Smooth muscle cell (in vitro differentiated cells): ENCODE data around the gene FBXL7. TPM values are rescaled to one million over a fixed set of nuclear protein-coding genes. Genes with fewer than 3 reads are reported as not detected.

Experiments
- DNase-seq: peaks from one replicate; lab custom pipeline; 2025; ENCODE audit not compliant: unreplicated experiment; lab: John Stamatoyannopoulos, UW
- H2AFZ ChIP-seq: fragments of 200-600 bp; sonication (generic); 2 replicates; pipeline ENCODE4 v1.6.0; 2016; ENCODE audit warnings: antibody characterized with exemption, low read depth, mild to moderate bottlenecking
- H3F3A ChIP-seq: fragments of 200-600 bp; sonication (generic); 2 replicates; pipeline ENCODE4 v1.6.0; 2017; ENCODE audit warnings: antibody characterized with exemption, low read depth
- H3K27ac ChIP-seq: fragments of 200-600 bp; sonication (generic); 2 replicates; pipeline ENCODE4 v1.5.1; 2016; ENCODE audit warnings: low read depth, mild to moderate bottlenecking
- H3K27me3 ChIP-seq: fragments of 200-600 bp; sonication (generic); 2 replicates; pipeline ENCODE4 v1.6.1; 2016; ENCODE audit warnings: low read depth, mild to moderate bottlenecking
- H3K36me3 ChIP-seq: fragments of 200-600 bp; sonication (generic); 2 replicates; pipeline ENCODE4 v1.5.1; 2016; ENCODE audit warnings: low read depth
- H3K4me1 ChIP-seq: fragments of 200-600 bp; sonication (generic); 2 replicates; pipeline ENCODE4 v1.5.1; 2016; ENCODE audit warnings: low read depth
- H3K4me2 ChIP-seq: fragments of 200-600 bp; sonication (generic); 2 replicates; pipeline ENCODE4 v1.6.0; 2016; ENCODE audit warnings: mild to moderate bottlenecking
- H3K4me3 ChIP-seq: fragments of 200-600 bp; sonication (generic); 2 replicates; pipeline ENCODE4 v1.5.1; 2016; ENCODE audit warnings: mild to moderate bottlenecking
- H3K79me2 ChIP-seq: fragments of 200-600 bp; sonication (generic); 2 replicates; pipeline ENCODE4 v1.6.0; 2016; ENCODE audit warnings: low read depth, mild to moderate bottlenecking
- H3K9ac ChIP-seq: fragments of 200-600 bp; sonication (generic); 2 replicates; pipeline ENCODE4 v1.6.0; 2016; ENCODE audit warnings: low read depth
- H3K9me3 ChIP-seq: fragments of 200-600 bp; sonication (generic); replicated peaks from 2 replicates; pipeline ENCODE4 v1.5.1; 2016; ENCODE audit warnings: low read depth
- H4K20me1 ChIP-seq: fragments of 200-600 bp; sonication (generic); 2 replicates; pipeline ENCODE4 v1.6.0; 2016; ENCODE audit warnings: low read depth
- WGBS: methylation state at CpG from one replicate; pipeline ENCODE4 v1.1.7; 2016; ENCODE audit warnings: low lambda C conversion rate; 5-methylcytosine and 5-hydroxymethylcytosine counted together
- microRNA counts: library from miRNA; unstranded; fragments of <30 nt; microRNA quantifications from one replicate; lab custom pipeline; 2016
- microRNA-seq: library from miRNA; unstranded; fragments of <30 nt; microRNA quantifications from one replicate; pipeline ENCODE4, GENCODE V29; 2016; ENCODE audit warnings: borderline number of aligned reads
- polyA plus RNA-seq: library from polyadenylated mRNA; unstranded; fragments of >200 nt; fragmentation: Nextera tagmentation; extraction: Ambion mirVana; gene quantifications from 2 replicates; pipeline ENCODE4 v1.2.1, GENCODE V29; 2016
- small RNA-seq: library from RNA; depleted of rRNA; stranded (forward); fragments of <200 nt; gene quantifications from one replicate; pipeline ENCODE3, GENCODE V24; 2014
- total RNA-seq: library from RNA; depleted of rRNA; stranded (reverse); fragments of >200 nt; gene quantifications from 2 replicates; pipeline ENCODE4 v1.2.3, GENCODE V29; 2014
- TF ChIP-seq, protein P1 (sequence below): fragments of 200-600 bp; sonication (generic); IDR thresholded peaks from 2 replicates; pipeline ENCODE4 v1.5.1; 2017; ENCODE audit warnings: borderline replicate concordance, mild to moderate bottlenecking, antibody characterized with exemption; ENCODE audit not compliant: insufficient read depth, poor library complexity, severe bottlenecking

FBXL7 gene
- total and polyA plus RNA-seq, 2 experiments from 2014 or later = 20.2 to 21.0 TPM

- no peak overlapping the region for H3K4me2 ChIP-seq
- no peaks in the 10 kb centered on the region for H3K36me3 ChIP-seq
- TF ChIP-seq, protein P1, sequence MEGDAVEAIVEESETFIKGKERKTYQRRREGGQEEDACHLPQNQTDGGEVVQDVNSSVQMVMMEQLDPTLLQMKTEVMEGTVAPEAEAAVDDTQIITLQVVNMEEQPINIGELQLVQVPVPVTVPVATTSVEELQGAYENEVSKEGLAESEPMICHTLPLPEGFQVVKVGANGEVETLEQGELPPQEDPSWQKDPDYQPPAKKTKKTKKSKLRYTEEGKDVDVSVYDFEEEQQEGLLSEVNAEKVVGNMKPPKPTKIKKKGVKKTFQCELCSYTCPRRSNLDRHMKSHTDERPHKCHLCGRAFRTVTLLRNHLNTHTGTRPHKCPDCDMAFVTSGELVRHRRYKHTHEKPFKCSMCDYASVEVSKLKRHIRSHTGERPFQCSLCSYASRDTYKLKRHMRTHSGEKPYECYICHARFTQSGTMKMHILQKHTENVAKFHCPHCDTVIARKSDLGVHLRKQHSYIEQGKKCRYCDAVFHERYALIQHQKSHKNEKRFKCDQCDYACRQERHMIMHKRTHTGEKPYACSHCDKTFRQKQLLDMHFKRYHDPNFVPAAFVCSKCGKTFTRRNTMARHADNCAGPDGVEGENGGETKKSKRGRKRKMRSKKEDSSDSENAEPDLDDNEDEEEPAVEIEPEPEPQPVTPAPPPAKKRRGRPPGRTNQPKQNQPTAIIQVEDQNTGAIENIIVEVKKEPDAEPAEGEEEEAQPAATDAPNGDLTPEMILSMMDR = no peak
- H3K4me3 ChIP-seq = no peak overlapping the region
- no peaks in the 10 kb centered on the region for H3F3A ChIP-seq
- H3K79me2 ChIP-seq = no peaks in the 10 kb centered on the region
- no peaks in the 10 kb centered on the region for H3K9me3 ChIP-seq
- H4K20me1 ChIP-seq = no peaks in the 10 kb centered on the region
- no peak for DNase-seq
- no peak overlapping the region for H3K9ac ChIP-seq
- no peak overlapping the region for H3K27ac ChIP-seq
- 87% methylated on average over 2 of the region's 2 CpGs for WGBS
- no peaks in the 10 kb centered on the region for H3K4me1 ChIP-seq
- no peak overlapping the region for H2AFZ ChIP-seq
- no peaks in the 10 kb centered on the region for H3K27me3 ChIP-seq
Measured at GRCh38 chr5:15980835-15981234, 480.9 kb downstream of the FBXL7 start.

GRCh38 chr5:15983392-15983791 is 483.4 kb downstream of the FBXL7 start:
- no peak overlapping the region for H3K27ac ChIP-seq
- H4K20me1 ChIP-seq = no peaks in the 10 kb centered on the region
- no peak overlapping the region for H3K4me3 ChIP-seq
- H3K9ac ChIP-seq = no peak overlapping the region
- no peak overlapping the region for H2AFZ ChIP-seq
- 81% methylated on average over 1 of the region's 1 CpG for WGBS
- H3K4me2 ChIP-seq = no peak overlapping the region
- no peaks in the 10 kb centered on the region for H3K27me3 ChIP-seq
- H3K4me1 ChIP-seq = no peaks in the 10 kb centered on the region
- H3F3A ChIP-seq = no peaks in the 10 kb centered on the region
- no peak for DNase-seq
- H3K9me3 ChIP-seq = no peaks in the 10 kb centered on the region
- TF ChIP-seq, protein P1 = no peak
- H3K36me3 ChIP-seq = no peaks in the 10 kb centered on the region
- no peaks in the 10 kb centered on the region for H3K79me2 ChIP-seq

MicroRNAs within 50 kb of the gene (microRNA counts, 767-probe panel; counts per million panel counts)
- microRNA hsa-miR-887 (lab: Ali Mortazavi, UCI) = 183 counts per million

Small RNA genes within 50 kb of the gene (microRNA-seq; reads per million reads assigned to microRNA genes)
- gene MIR887 = 901 reads per million, percentile 79 among the genes with 10 or more reads in this experiment

Small RNA genes within 50 kb of the gene (small RNA-seq; reads per million reads assigned to genes)
- 21.0 reads per million, percentile 89 among the genes with 10 or more reads in this experiment for gene MIR887
